Left ventricle myocardium inferior (tissue), 1 donor: ENCODE data around the gene USHBP1. TPM values are rescaled to one million over a fixed set of nuclear protein-coding genes. Genes with fewer than 3 reads are reported as not detected.

Experiments used
- DNase-seq: peaks from one replicate; pipeline ENCODE4 v3.0.0-alpha.2; 2020
- H3K27ac ChIP-seq: fragments of 200-600 bp; replicated peaks from 2 replicates; pipeline ENCODE4 v1.8.0; 2021
- H3K27me3 ChIP-seq: fragments of 200-600 bp; 2 replicates; pipeline ENCODE4 v1.8.0; 2021; ENCODE audit warnings: low read depth
- H3K36me3 ChIP-seq: fragments of 200-600 bp; 2 replicates; pipeline ENCODE4 v1.8.0; 2021
- H3K4me1 ChIP-seq: fragments of 200-600 bp; 2 replicates; pipeline ENCODE4 v1.8.0; 2021
- H3K4me3 ChIP-seq: fragments of 200-600 bp; 2 replicates; pipeline ENCODE4 v1.8.0; 2021; ENCODE audit warnings: mild to moderate bottlenecking, moderate library complexity
- H3K9me3 ChIP-seq: fragments of 200-600 bp; replicated peaks from 2 replicates; pipeline ENCODE4 v1.8.0; 2021
- CTCF ChIP-seq: fragments of 200-600 bp; IDR thresholded peaks from 2 replicates; pipeline ENCODE4 v1.8.0; 2021; ENCODE audit warnings: antibody characterized with exemption, mild to moderate bottlenecking, borderline replicate concordance
- intact Hi-C: fragments of 100-400 bp; cut with micrococcal nuclease; formaldehyde crosslinking; loops from one replicate; pipeline ENCODE4 v1.11.0; 2022
- total RNA-seq: library from RNA; stranded (reverse); fragmentation: NEBNext Ultra II Directional; extraction: Animal tissue kit (Norgen Biotek cat#: 25700); gene quantifications from one replicate; pipeline ENCODE4 v1.2.1, GENCODE V29; 2021
- donor health status: DM: no; HTN: yes; CAD: no; lungs with severe emphysema.

Gene USHBP1
- total RNA-seq, 1 donor from 2014 or later = 7.0 TPM

DNA sequence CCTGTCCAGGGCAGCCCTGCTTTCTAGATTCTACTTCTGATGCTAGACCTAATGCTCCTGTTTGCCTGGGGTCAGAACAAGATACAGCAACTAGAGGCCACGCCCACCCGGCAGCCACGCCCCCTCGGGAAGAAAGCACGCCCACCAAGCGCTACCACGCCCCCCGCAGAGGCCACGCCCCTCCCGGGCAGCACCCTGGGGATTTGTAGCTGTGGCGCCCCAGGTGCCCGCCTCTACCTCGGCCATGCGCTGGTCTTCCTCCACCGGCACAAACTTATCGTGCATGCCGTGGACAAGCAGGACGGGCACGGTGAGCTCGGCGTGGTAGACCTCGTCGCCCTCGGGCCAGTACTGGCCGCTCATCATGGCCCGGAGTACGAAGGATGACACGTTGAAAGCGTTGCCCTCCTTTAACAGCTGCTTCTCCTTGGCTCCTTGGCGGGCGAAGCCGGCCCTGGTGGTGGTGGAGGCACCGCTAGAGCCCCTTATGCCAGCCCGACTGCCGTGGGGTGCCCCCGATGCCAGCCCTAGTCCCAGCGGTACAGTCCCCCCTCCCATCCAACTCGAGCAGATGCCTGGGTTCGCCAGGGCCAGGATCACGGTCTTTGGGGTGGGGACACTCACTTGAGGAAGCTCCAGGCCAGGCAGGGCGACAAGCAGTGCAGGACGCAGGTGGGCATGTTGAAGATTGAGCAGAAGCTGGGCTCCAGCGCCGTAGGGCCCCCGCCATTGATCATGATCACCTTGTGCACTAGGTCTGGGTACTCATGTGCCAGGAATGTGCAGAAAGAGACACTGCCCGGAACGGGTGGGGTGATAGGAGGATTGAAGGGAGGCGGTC lies 29.7 kb upstream of the USHBP1 start:
- no peak overlapping the region for H3K27ac ChIP-seq

GRCh38 chr19:17293605-17294004 lies 29.1 kb upstream of the USHBP1 start:
- Histone ChIP-seq H3K36me3 (peaks cover 23% of the 10 kb centered on the region), H3K27ac (no peak overlapping the region), H3K4me3 (no peak overlapping the region), H3K27me3 (no peaks in the 10 kb centered on the region), H3K4me1 (peaks cover 14% of the 10 kb centered on the region), H3K9me3 (peaks cover 7% of the 10 kb centered on the region)
- intact Hi-C loops = loop anchor here (10.0 kb wide), 1 partner anchor 91 kb away; no protein-coding TSS in a partner anchor
- no peak for TF ChIP-seq CTCF
- no peak for DNase-seq

More for the DNA sequence above, 29.7 kb upstream of the USHBP1 start:
- Histone ChIP-seq H3K4me3 (no peak overlapping the region), H3K4me1 (peaks cover 14% of the 10 kb centered on the region), H3K9me3 (peaks cover 7% of the 10 kb centered on the region), H3K27me3 (no peaks in the 10 kb centered on the region), H3K36me3 (peaks cover 27% of the 10 kb centered on the region)
- DNase-seq = no peak
- intact Hi-C loops = loop anchor here (10.0 kb wide), 1 partner anchor 91 kb away; no protein-coding TSS in a partner anchor
- no peak for TF ChIP-seq CTCF

GRCh38 chr19:17292301-17293074 lies 27.9 kb upstream of the USHBP1 start:
- intact Hi-C loops = loop anchor here (10.0 kb wide), 1 partner anchor 92 kb away; no protein-coding TSS in a partner anchor
- Histone ChIP-seq H3K27ac (peak overlapping the region; percentile 68), H3K27me3 (no peaks in the 10 kb centered on the region), H3K4me1 (peaks cover 14% of the 10 kb centered on the region), H3K9me3 (no peaks in the 10 kb centered on the region), H3K4me3 (peak overlapping the region; percentile 70), H3K36me3 (peaks cover 12% of the 10 kb centered on the region)
- TF ChIP-seq CTCF = peak; percentile 78
- DNase-seq = peak; percentile 66

- H3K4me1 ChIP-seq = peaks cover 14% of the 10 kb centered on the region
- peak; percentile 80 for DNase-seq
- no peaks in the 10 kb centered on the region for H3K36me3 ChIP-seq
- H3K9me3 ChIP-seq = no peaks in the 10 kb centered on the region
- H3K27me3 ChIP-seq = no peaks in the 10 kb centered on the region
- no peak overlapping the region for H3K27ac ChIP-seq
- peak overlapping the region; percentile 39 for H3K4me3 ChIP-seq
- intact Hi-C loops = no loop called here
- no peak for TF ChIP-seq CTCF
These were observed 24.9 kb upstream of the USHBP1 start for GRCh38 chr19:17289489-17289888.

DNA sequence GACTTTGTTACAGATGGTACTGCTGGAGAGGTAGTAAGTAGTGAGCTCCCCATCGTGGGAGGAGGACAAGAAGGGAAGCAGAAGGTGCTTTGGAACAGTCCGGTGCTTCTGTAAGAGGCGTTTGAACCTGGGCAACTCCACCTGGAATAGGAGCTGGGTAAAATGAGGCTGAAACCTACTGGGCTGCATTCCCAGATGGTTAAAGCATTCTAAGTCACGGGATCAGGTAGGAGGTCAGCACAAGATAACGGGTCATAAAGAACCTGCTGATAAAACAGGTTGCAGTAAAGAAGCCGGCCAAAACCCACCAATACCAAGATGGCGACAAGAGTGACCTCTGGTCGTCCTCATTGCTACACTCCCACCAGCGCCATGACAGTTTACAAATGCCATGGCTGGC lies 22.2 kb upstream of the USHBP1 start:
- TF ChIP-seq CTCF = no peak
- Histone ChIP-seq H3K36me3 (no peaks in the 10 kb centered on the region), H3K9me3 (no peaks in the 10 kb centered on the region), H3K27me3 (peaks cover 20% of the 10 kb centered on the region), H3K27ac (no peak overlapping the region), H3K4me1 (peaks cover 17% of the 10 kb centered on the region), H3K4me3 (no peak overlapping the region)
- intact Hi-C loops = no loop called here
- DNase-seq = no peak
